ENCODE data around the gene CDC7. TPM values are rescaled to one million over a fixed set of nuclear protein-coding genes. Genes with fewer than 3 reads are reported as not detected.

CDC7 gene
- total and polyA plus RNA-seq, 9 of the 15 experiments (the other 6 are each of a cell fraction or from before 2014, with no cell fraction given) = 22.3 to 66.8 (median 44.2) TPM

GRCh38 chr1:91500756-91501522 lies at the start of gene CDC7 (continued):
- TF ChIP-seq, protein P1, sequence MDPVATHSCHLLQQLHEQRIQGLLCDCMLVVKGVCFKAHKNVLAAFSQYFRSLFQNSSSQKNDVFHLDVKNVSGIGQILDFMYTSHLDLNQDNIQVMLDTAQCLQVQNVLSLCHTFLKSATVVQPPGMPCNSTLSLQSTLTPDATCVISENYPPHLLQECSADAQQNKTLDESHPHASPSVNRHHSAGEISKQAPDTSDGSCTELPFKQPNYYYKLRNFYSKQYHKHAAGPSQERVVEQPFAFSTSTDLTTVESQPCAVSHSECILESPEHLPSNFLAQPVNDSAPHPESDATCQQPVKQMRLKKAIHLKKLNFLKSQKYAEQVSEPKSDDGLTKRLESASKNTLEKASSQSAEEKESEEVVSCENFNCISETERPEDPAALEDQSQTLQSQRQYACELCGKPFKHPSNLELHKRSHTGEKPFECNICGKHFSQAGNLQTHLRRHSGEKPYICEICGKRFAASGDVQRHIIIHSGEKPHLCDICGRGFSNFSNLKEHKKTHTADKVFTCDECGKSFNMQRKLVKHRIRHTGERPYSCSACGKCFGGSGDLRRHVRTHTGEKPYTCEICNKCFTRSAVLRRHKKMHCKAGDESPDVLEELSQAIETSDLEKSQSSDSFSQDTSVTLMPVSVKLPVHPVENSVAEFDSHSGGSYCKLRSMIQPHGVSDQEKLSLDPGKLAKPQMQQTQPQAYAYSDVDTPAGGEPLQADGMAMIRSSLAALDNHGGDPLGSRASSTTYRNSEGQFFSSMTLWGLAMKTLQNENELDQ (CRISPR knock-in tag; IDR thresholded peaks at IDR 0.05; ENCODE audit: borderline replicate concordance) = 0 out of 2 replicates have a peak, but pooled peaks have one; percentile 14
- TF ChIP-seq CBX2 (IDR thresholded peaks at IDR 0.05; ENCODE audit: insufficient read depth, low read length, poor library complexity, severe bottlenecking) (no peak), EGR1 (conservative IDR thresholded peaks at IDR 0.05) (peak; percentile 79), PHF8 (IDR thresholded peaks at IDR 0.05; ENCODE audit: borderline replicate concordance, low read length) (peak; percentile 84), PHB2 (IDR thresholded peaks at IDR 0.05; ENCODE audit: low read depth) (no peak), NCOA2 (IDR thresholded peaks at IDR 0.05; ENCODE audit: partially characterized antibody in 2 of 2) (no peak), KLF13 (tag; IDR thresholded peaks at IDR 0.05; ENCODE audit: borderline replicate concordance, low read depth) (peak; percentile 34; the same call in 1 of the 2 replicates), FOXP1 (CRISPR knock-in tag; IDR thresholded peaks at IDR 0.05) (0 out of 2 replicates have a peak, but pooled peaks have one; percentile 24), CBFA2T3 (IDR thresholded peaks at IDR 0.05) (0 out of 2 replicates have a peak, but pooled peaks have one; percentile 10), E2F4 (CRISPR knock-in tag; IDR thresholded peaks at IDR 0.05; ENCODE audit: low read depth) (peak; percentile 95), ZKSCAN1 (IDR thresholded peaks at IDR 0.05; ENCODE audit: low read depth, low read length) (peak; percentile 84; the same call in 1 of the 2 replicates)
- TF ChIP-seq, protein P2, sequence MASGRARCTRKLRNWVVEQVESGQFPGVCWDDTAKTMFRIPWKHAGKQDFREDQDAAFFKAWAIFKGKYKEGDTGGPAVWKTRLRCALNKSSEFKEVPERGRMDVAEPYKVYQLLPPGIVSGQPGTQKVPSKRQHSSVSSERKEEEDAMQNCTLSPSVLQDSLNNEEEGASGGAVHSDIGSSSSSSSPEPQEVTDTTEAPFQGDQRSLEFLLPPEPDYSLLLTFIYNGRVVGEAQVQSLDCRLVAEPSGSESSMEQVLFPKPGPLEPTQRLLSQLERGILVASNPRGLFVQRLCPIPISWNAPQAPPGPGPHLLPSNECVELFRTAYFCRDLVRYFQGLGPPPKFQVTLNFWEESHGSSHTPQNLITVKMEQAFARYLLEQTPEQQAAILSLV (tag; IDR thresholded peaks at IDR 0.05) = peak; percentile 60; the same call in 1 of the 2 replicates
- TF ChIP-seq, protein P3, sequence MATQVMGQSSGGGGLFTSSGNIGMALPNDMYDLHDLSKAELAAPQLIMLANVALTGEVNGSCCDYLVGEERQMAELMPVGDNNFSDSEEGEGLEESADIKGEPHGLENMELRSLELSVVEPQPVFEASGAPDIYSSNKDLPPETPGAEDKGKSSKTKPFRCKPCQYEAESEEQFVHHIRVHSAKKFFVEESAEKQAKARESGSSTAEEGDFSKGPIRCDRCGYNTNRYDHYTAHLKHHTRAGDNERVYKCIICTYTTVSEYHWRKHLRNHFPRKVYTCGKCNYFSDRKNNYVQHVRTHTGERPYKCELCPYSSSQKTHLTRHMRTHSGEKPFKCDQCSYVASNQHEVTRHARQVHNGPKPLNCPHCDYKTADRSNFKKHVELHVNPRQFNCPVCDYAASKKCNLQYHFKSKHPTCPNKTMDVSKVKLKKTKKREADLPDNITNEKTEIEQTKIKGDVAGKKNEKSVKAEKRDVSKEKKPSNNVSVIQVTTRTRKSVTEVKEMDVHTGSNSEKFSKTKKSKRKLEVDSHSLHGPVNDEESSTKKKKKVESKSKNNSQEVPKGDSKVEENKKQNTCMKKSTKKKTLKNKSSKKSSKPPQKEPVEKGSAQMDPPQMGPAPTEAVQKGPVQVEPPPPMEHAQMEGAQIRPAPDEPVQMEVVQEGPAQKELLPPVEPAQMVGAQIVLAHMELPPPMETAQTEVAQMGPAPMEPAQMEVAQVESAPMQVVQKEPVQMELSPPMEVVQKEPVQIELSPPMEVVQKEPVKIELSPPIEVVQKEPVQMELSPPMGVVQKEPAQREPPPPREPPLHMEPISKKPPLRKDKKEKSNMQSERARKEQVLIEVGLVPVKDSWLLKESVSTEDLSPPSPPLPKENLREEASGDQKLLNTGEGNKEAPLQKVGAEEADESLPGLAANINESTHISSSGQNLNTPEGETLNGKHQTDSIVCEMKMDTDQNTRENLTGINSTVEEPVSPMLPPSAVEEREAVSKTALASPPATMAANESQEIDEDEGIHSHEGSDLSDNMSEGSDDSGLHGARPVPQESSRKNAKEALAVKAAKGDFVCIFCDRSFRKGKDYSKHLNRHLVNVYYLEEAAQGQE (IDR thresholded peaks at IDR 0.05; ENCODE audit: borderline replicate concordance) = peak; percentile 91
- TF ChIP-seq, protein P3 (CRISPR knock-in tag; IDR thresholded peaks at IDR 0.05; ENCODE audit: low read depth) = no peak
